ENCODE results near the gene GLIS1.

GLIS1 gene

DNA sequence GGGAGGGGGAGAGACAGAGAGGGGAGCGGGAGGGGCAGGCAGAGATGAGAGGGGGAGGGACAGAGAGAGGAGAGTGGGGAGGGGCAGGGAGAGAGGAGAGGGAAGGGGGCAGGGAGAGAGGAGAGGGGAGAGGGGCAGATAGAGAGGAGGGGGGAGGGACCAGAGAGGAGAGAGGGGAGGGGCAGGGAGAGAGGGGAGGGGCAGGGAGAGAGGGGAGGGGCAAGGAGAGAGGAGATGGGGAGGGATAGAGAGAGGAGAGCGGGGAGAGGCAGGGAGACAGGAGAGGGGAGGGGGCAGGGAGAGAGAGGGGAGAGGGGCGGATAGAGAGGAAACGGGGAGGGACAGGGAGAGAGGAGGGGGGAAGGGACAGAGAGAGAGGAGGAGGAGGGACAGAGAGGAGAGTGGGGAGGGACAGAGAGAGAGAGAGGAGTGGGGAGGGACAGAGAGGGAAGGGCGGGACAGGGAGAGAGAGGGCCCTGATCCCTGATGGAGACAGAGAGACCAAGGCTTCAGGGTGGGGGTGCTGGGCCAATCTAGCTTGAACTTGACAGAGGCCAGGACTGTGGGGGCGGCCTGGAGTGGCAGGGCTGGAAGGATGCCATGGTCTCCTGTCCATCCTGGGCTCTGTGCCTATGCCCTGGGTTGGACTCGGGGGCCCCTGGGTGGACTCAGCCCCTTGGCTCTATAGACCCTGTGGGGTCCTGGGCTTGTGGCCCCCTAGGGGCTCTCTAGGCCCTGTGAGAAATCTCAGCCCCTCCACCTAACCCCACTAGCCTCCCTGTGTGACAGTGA is 236.1 kb downstream of the GLIS1 start:
- CTCF ChIA-PET: no interaction called here
- Histone ChIP-seq H3K27ac (ENCODE audit: insufficient read depth in 1 of 2, low read depth in 1 of 2, low read length in 2 of 2, poor library complexity in 1 of 2, severe bottlenecking in 2 of 2) (no peak overlapping the region), H3K36me3 (ENCODE audit: control insufficient read depth in 4 of 4, insufficient read depth in 4 of 4, low read length in 3 of 4) (no peaks in the 10 kb centered on the region), H3K27me3 (replicated peaks in 2 of 5; ENCODE audit: control insufficient read depth in 4 of 5, insufficient read depth in 5 of 5, low read length in 4 of 5) (peaks cover 0 to 1% (median 0%) of the 10 kb centered on the region in 5 experiments), H3K4me1 (ENCODE audit: control extremely low read depth in 1 of 4, control insufficient read depth in 4 of 4, insufficient read depth in 4 of 4, low read length in 3 of 4) (peaks cover 2 to 19% (median 14%) of the 10 kb centered on the region in 4 experiments), H3K4me3 (ENCODE audit: control insufficient read depth in 1 of 7, extremely low read depth in 1 of 7, insufficient read depth in 4 of 7, low read depth in 2 of 7, low read length in 6 of 7) (no peak overlapping the region), H3K9me3 (ENCODE audit: control extremely low read depth in 1 of 5, control insufficient read depth in 4 of 5, insufficient read depth in 2 of 5, low read depth in 1 of 5, low read length in 4 of 5) (no peaks in the 10 kb centered on the region)
- WGBS (ENCODE audit: insufficient coverage): 76% methylated on average over 7 of the region's 7 CpGs
- POLR2A ChIA-PET: no interaction called here
- no peak for DNase-seq

DNA sequence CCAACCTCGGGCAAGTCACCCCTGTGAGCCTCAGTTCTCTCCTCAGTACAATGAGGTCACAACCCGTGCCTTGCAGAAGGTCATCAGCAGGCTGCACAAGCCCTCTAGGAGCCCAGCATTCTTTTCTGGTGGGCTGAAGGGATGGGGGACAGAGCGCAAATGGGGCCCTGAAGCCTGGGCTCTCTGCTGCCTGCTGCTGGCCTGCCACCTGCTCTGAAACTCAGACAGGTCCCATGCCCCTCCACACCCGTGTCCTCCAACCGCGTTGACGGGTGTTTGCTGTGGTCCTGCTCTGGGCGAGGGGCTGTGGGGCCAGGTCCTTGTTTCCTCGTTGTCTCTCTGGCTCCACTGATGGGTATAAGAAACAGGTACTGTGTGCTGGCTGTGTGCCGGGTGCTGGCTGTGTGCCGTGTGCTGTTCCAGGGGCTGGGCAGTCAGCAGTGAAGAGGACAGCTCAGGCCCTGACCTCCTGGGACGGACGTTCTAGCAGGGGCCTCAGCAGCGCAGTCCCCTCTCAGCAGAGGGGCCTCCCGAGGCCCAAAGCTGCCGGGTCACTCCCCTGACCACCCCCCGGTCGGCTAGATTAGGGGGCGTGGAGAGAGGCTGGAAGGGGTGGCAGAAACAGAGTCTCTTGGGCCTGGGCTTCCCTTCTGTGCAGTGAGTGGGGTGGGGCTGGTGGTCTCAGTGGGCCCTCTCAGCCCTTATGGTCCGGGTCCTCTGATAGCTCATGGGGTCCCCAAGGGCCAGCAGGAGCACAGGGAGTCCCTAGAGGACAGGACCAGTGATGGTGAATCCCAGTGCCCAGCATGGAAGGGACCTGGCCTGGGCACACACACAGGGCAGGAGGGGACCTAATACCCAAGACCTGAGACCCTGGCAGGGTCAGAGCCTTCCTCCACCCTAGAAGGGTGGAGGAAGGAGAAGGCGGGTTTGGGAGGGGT is 237.6 kb downstream of the GLIS1 start:
- 95% methylated on average over 19 of the region's 21 CpGs for WGBS (ENCODE audit: insufficient coverage)
- ChIA-PET CTCF (interaction anchor here (3.3 kb wide), 1 partner anchor 16 kb away, joined by 10 read pairs; no protein-coding TSS in a partner anchor), POLR2A (no interaction called here)
- Histone ChIP-seq H3K9me3 (ENCODE audit: control extremely low read depth in 1 of 5, control insufficient read depth in 4 of 5, insufficient read depth in 2 of 5, low read depth in 1 of 5, low read length in 4 of 5) (no peaks in the 10 kb centered on the region), H3K4me3 (ENCODE audit: control insufficient read depth in 1 of 7, extremely low read depth in 1 of 7, insufficient read depth in 4 of 7, low read depth in 2 of 7, low read length in 6 of 7) (no peak overlapping the region), H3K4me1 (ENCODE audit: control extremely low read depth in 1 of 4, control insufficient read depth in 4 of 4, insufficient read depth in 4 of 4, low read length in 3 of 4) (peaks cover 2 to 21% (median 14%) of the 10 kb centered on the region in 4 experiments), H3K27me3 (replicated peaks in 2 of 5; ENCODE audit: control insufficient read depth in 4 of 5, insufficient read depth in 5 of 5, low read length in 4 of 5) (peaks cover 0 to 1% (median 0%) of the 10 kb centered on the region in 5 experiments), H3K27ac (ENCODE audit: insufficient read depth in 1 of 2, low read depth in 1 of 2, low read length in 2 of 2, poor library complexity in 1 of 2, severe bottlenecking in 2 of 2) (no peak overlapping the region), H3K36me3 (ENCODE audit: control insufficient read depth in 4 of 4, insufficient read depth in 4 of 4, low read length in 3 of 4) (no peaks in the 10 kb centered on the region)
- DNase-seq: no peak

DNA sequence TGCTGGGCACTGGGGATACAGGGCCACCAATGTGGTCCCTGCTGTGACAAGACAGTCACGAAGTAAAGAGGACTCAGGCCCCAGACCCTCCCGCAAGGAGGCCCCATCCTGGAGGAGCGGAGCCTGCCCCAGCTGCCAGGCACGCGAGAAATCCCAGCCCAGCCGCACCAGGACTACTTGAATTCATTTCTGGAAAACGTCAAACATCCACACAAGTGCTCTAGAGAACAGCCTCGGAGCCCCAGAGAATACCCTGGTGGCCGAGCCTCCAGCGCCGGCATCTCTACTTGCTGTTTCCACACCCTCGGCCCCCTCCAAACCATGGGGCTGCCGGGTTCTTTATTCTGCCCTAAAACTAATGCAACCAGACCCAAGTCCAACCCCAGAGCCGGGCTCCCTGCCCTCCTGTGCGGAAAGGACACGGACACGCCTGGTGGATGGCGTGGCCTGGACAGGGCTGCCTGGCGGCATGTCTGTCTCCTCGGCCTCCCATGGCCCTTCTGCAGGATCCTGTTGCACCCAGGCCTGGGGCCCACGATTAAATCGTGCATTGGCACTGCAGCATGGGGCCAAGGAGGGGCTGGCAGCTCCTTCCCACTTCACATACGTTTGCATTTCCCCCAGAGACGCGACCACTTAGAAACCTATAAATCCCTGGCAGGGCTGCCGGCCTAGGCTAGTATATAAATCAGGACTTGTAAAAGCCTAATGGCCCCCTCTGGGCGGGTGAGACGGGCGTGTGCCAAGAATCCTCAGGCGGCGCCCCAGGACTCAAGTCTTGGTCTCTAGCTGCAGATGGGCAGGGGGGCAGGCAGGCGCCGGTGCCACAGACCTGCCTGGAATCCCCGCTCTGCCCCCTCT is 238.5 kb downstream of the GLIS1 start:
- WGBS (ENCODE audit: insufficient coverage): 94% methylated on average over 31 of the region's 34 CpGs
- ChIA-PET CTCF (interaction anchor here (0.7 to 3.3 kb wide), 3 partner anchors 13 to 16 kb away, joined by 3 to 10 read pairs (median 3); no protein-coding TSS in a partner anchor), POLR2A (no interaction called here)
- Histone ChIP-seq H3K36me3 (ENCODE audit: control insufficient read depth in 4 of 4, insufficient read depth in 4 of 4, low read length in 3 of 4) (no peaks in the 10 kb centered on the region), H3K27ac (ENCODE audit: insufficient read depth in 1 of 2, low read depth in 1 of 2, low read length in 2 of 2, poor library complexity in 1 of 2, severe bottlenecking in 2 of 2) (no peak overlapping the region), H3K9me3 (ENCODE audit: control extremely low read depth in 1 of 5, control insufficient read depth in 4 of 5, insufficient read depth in 2 of 5, low read depth in 1 of 5, low read length in 4 of 5) (no peaks in the 10 kb centered on the region), H3K4me1 (ENCODE audit: control extremely low read depth in 1 of 4, control insufficient read depth in 4 of 4, insufficient read depth in 4 of 4, low read length in 3 of 4) (peaks cover 2 to 21% (median 14%) of the 10 kb centered on the region in 4 experiments), H3K4me3 (ENCODE audit: control insufficient read depth in 1 of 7, extremely low read depth in 1 of 7, insufficient read depth in 4 of 7, low read depth in 2 of 7, low read length in 6 of 7) (no peak overlapping the region), H3K27me3 (replicated peaks in 2 of 5; ENCODE audit: control insufficient read depth in 4 of 5, insufficient read depth in 5 of 5, low read length in 4 of 5) (peaks cover 0 to 1% (median 0%) of the 10 kb centered on the region in 5 experiments)
- DNase-seq: no peak

DNA sequence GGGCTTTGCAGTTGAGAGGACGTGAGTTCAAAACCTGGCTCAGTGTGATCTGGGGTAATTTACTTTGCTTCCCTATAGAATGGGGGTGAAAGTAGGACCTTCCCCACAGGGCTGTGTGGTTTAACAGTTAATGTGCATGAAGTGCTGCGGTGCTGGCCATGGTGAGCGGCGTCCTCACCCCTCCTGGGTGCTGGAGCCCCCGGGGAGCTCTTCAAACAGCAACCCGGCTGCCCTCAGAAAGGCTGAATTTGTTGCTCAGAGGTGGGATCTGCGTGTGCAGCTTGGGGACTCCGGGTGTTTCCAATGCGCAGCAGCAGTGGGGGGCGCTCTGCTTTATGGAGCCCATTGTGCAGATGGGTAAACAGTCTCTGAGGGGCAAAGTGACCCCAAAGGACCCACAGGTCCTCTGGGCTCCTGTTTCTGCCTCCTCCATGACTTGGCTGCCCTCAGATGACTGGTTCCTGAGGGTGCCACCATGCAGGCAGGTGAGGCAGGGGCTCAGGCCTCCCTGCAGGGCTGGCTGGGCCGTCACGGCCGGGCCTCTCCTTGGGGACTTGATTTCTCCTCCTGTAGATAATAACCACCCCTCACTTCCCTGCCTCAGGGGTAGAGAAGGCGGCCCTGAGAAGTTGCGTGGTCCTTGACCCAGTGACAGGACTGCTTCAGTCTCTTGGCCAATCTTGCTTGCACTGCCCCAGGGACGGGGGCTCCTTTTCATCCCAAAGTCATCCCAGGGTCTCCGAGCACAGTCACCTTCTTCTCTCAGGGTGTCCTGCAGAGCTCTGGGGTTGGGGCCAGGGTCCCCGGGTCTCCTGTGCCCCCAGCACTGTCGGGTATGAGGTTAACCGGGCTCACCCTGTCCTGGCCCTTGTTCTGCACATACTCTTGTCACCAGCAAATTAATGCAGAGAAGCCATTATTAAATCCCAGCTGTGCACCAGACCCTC is 239.4 kb downstream of the GLIS1 start:
- peaks cover 0 to 1% (median 0%) of the 10 kb centered on the region in 5 experiments for H3K27me3 ChIP-seq (replicated peaks in 2 of 5; ENCODE audit: control insufficient read depth in 4 of 5, insufficient read depth in 5 of 5, low read length in 4 of 5)
- H3K9me3 ChIP-seq (ENCODE audit: control extremely low read depth in 1 of 5, control insufficient read depth in 4 of 5, insufficient read depth in 2 of 5, low read depth in 1 of 5, low read length in 4 of 5): no peaks in the 10 kb centered on the region
- 93% methylated on average over 12 of the region's 20 CpGs for WGBS (ENCODE audit: insufficient coverage)
- ChIA-PET POLR2A (no interaction called here), CTCF (interaction anchor here (0.7 to 3.3 kb wide), 8 partner anchors 11 to 183 kb away, joined by 3 to 20 read pairs (median 4); no protein-coding TSS in a partner anchor)
- H3K4me1 ChIP-seq (ENCODE audit: control extremely low read depth in 1 of 4, control insufficient read depth in 4 of 4, insufficient read depth in 4 of 4, low read length in 3 of 4): peaks cover 2 to 21% (median 14%) of the 10 kb centered on the region in 4 experiments
- no peak overlapping the region for H3K4me3 ChIP-seq (ENCODE audit: control insufficient read depth in 1 of 7, extremely low read depth in 1 of 7, insufficient read depth in 4 of 7, low read depth in 2 of 7, low read length in 6 of 7)
- DNase-seq: no peak
- H3K27ac ChIP-seq (ENCODE audit: insufficient read depth in 1 of 2, low read depth in 1 of 2, low read length in 2 of 2, poor library complexity in 1 of 2, severe bottlenecking in 2 of 2): no peak overlapping the region
- no peaks in the 10 kb centered on the region for H3K36me3 ChIP-seq (ENCODE audit: control insufficient read depth in 4 of 4, insufficient read depth in 4 of 4, low read length in 3 of 4)

DNA sequence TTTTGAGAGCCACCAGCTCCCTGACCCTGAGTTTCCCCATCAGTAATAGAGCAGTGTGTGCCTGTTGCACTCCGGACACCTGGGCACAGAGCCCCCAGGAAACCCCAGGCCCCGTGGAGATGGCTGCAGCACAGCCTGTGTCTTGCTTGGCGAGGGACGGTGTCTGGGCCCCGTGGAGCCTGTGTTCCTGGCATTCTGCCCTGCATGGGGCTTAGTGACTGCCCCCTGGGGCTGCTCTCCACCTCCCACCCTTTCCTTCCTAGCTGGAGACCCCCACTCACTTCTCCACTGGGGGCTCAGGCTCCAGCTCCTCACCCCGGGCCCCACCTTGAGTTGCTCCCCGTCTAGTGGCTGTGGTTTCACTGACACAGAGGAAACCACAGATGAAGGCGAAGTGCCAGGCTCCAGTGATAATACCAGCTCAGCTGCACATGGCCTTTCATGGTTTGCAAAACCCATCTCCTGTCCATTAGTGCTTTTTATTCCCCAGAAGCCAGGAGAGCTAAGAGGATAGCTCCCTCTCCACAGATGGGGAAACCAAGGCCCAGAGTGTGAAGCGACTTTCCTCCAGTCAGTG is 240.3 kb downstream of the GLIS1 start:
- Histone ChIP-seq H3K27ac (ENCODE audit: insufficient read depth in 1 of 2, low read depth in 1 of 2, low read length in 2 of 2, poor library complexity in 1 of 2, severe bottlenecking in 2 of 2) (no peak overlapping the region), H3K4me1 (ENCODE audit: control extremely low read depth in 1 of 4, control insufficient read depth in 4 of 4, insufficient read depth in 4 of 4, low read length in 3 of 4) (peaks cover 2 to 21% (median 14%) of the 10 kb centered on the region in 4 experiments), H3K4me3 (ENCODE audit: control insufficient read depth in 1 of 7, extremely low read depth in 1 of 7, insufficient read depth in 4 of 7, low read depth in 2 of 7, low read length in 6 of 7) (peak overlapping the region in 1 of 7 experiments; percentile 29), H3K9me3 (ENCODE audit: control extremely low read depth in 1 of 5, control insufficient read depth in 4 of 5, insufficient read depth in 2 of 5, low read depth in 1 of 5, low read length in 4 of 5) (no peaks in the 10 kb centered on the region), H3K27me3 (replicated peaks in 2 of 5; ENCODE audit: control insufficient read depth in 4 of 5, insufficient read depth in 5 of 5, low read length in 4 of 5) (peaks cover 0 to 1% (median 0%) of the 10 kb centered on the region in 5 experiments), H3K36me3 (ENCODE audit: control insufficient read depth in 4 of 4, insufficient read depth in 4 of 4, low read length in 3 of 4) (no peaks in the 10 kb centered on the region)
- CTCF ChIA-PET: interaction anchor here (0.6 to 3.3 kb wide), 10 partner anchors 10 to 632 kb away, joined by 3 to 20 read pairs (median 4); no protein-coding TSS in a partner anchor
- POLR2A ChIA-PET: no interaction called here
- peak; percentile 38 to 76 (median 73) for DNase-seq
- 2% methylated on average over 7 of the region's 9 CpGs for whole genome bisulfite sequencing (ENCODE audit: insufficient coverage)

All from common myeloid progenitor, CD34-positive (primary cell).